ENCODE results near the gene TSSK6. TPM values are rescaled to one million over a fixed set of nuclear protein-coding genes. Genes with fewer than 3 reads are reported as not detected.

Gene TSSK6
- 0.31 to 2.0 TPM (median 1.7 TPM) in 5 replicates for total RNA-seq (2022; extraction: Qiagen RNA extraction; ENCODE audit: low read depth)

DNA sequence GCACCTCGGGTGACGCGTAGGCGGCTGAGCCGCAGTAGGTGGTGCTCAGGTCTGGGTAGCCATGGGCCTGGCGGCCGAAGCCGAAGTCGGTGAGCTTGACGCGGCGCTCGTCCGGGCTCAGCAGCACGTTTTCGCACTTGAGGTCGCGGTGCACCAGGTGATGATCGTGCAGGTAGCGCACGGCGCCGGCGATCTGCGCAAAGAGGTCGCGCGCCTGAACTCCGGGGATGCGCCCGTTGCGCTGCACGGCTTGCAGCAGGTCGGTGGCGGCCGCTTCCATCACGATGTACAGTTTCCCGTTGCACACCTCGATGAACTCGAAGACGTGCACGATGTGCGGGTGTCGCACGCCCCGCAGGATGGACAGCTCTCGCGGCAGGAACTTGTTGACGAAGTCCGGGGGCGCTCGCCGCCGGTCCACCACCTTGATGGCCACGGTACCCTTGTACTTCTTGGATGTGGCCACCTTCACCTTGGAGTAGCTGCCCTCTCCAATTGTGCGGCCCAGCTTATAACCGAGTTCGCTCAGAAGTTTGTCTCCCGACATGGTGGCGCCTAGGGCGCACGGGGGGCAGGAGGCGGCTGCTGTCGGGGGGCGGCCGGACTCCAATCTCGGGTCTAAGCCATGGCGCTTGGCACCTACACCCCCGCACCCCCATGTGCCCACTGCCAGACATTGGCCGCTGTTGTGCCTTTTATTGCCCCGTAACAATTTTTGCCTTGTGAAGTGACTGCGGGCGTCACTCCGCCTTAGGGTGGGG, at the start of gene TSSK6:
TSSK6 (minus strand) TSS at position 668 of the 761 bp plus-strand sequence; CDS start at position 547, 121 bp downstream.

DNA sequence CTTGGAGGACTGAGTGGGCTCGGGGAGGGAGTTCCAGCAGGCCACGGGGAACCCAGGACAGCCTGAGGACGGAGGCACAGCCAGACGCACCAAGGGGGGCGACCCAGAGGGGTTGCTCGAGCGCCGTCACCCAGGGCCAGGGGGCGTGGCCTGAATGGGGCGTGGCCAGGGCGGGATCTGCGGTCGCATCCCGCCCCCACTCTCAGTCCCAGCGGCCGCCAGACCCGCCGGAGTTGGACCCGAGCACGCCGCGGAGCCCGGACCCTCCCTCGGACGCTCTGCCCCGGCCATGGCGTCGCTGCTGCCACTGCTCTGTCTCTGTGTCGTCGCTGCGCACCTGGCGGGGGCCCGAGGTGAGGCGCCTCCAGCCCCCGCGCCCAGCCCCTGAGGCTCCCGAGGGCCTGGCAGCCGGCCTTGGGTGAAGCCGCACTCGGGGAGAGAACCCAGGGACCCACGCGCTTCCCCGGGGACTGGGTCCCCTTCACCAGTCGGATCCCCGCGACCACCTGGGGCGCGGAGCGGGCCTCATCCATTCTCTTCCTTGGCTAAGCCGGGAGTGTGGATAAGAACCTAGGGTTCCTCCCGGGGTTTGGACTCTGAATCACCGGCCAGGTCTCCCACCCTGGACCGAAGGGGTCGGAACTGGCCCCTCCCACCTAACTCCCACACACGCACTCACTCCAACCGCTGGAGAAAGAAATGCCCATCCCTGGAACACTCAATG, 22.9 kb upstream of the TSSK6 start, which contains the start of gene CILP2:
CILP2 (plus strand) TSS at position 205 of the 724 bp plus-strand sequence; CDS start at position 290, 85 bp downstream.

DNA sequence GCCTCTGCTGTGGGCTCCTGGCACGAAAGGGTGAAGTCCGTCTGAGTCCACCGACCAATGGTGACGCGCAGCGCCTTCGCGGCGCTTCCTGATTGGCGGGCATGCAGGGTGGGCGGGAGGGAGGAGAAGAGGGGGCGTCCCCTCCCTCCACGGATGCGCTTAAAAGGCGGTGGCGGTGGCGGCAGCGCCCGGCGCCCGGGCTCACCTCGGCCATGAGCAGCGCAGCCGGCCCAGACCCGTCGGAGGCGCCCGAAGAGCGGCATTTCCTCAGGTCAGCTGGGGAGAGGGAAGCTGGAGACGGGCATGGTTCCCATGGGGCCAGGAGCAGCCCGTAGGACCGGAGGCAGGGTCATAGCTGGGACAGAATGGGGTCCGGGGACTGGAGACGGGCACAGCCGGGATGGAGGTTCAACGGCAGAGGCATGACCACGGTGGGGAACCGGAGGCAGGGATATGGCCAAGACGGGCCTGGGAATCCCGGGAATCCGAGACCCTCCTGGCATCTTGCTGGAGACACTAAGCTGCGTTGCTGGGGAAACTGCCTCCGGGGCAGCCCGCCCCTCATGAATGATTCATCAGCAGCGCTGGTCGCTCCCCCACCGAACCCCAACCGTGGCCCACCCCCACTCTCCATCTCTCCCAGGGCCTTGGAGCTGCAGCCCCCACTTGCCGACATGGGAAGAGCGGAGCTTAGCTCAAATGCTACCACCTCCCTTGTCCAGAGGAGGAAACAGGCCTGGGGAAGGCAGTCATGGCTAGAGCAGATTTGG, 13.6 kb upstream of the TSSK6 start, which contains the start of gene YJEFN3:
YJEFN3 (plus strand) TSS at position 191 of the 770 bp plus-strand sequence; CDS start at position 213, 22 bp downstream.

DNA sequence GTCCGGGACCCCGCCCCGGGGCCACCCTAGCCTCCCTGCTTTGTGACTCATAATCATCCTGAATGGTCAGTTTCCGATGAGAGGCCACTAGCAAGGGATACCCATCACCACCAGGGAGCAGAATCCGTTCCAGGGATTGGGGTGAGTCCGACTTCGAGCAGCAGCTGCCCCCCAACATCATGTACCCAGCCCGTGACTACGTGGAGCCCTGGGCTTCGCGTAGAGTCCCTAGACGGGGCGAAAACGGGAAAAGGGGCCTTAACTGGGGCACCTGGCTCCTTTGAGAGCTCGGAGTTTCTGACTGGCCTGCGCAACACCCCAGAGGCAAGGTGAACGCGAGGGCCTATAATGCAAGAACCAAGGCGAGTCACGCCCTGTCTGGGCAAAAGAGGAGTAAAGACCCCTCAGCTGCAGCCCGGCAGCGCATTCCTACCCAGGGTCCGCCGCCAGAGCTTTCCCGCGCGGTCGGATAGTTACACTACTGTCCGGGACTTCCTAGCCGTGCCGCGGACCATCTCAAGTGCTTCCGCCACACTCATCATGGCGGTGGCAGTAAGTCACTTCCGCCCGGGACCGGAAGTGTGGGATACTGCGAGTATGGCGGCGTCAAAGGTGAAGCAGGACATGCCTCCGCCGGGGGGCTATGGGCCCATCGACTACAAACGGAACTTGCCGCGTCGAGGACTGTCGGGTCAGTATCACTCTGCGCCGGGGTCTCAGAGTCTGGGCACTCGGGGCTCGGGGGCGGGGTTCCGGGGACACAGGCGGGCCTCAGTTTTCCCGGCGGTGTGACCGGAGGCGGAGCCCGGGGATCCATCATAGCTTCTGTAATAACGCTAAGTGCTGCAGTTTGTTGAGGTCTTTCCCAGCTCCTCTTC, 533 bp upstream of the TSSK6 start, which contains the start of gene NDUFA13:
NDUFA13 (plus strand) TSS at position 584 of the 878 bp plus-strand sequence; CDS start at position 598, 14 bp downstream.

Other genes with a start within 250 kb of the TSSK6 start
- 0.33 to 2.2 TPM (median 0.50 TPM) in 5 replicates for gene TM6SF2, start 242.2 kb downstream of the TSSK6 start, total RNA-seq (2022; extraction: Qiagen RNA extraction; ENCODE audit: low read depth)
- gene SUGP1, start 195.0 kb downstream of the TSSK6 start, total RNA-seq (2022; extraction: Qiagen RNA extraction; ENCODE audit: low read depth), result 25.3 to 34.4 TPM (median 26.8 TPM) in 5 replicates
- gene MAU2, start 194.7 kb downstream of the TSSK6 start, total RNA-seq (2022; extraction: Qiagen RNA extraction; ENCODE audit: low read depth), result 7.4 to 16.0 TPM (median 14.3 TPM) in 5 replicates
- gene GATAD2A, start 109.9 kb downstream of the TSSK6 start, total RNA-seq (2022; extraction: Qiagen RNA extraction; ENCODE audit: low read depth), result 31.9 to 50.8 TPM (median 43.6 TPM) in 5 replicates
- gene NDUFA13, start 677 bp upstream of the TSSK6 start, total RNA-seq (2022; extraction: Qiagen RNA extraction; ENCODE audit: low read depth), result 139 to 195 TPM (median 160 TPM) in 5 replicates
- 1.9 to 4.4 TPM (median 3.8 TPM) in 5 replicates for gene YJEFN3, start 13.4 kb upstream of the TSSK6 start, total RNA-seq (2022; extraction: Qiagen RNA extraction; ENCODE audit: low read depth)
- 0.28 to 0.46 TPM (median 0.37 TPM) in 4 of 5 replicates, not detected in the other for gene CILP2, start 22.7 kb upstream of the TSSK6 start, total RNA-seq (2022; extraction: Qiagen RNA extraction; ENCODE audit: low read depth)
- gene PBX4, start 103.1 kb upstream of the TSSK6 start, total RNA-seq (2022; extraction: Qiagen RNA extraction; ENCODE audit: low read depth), result 1.6 to 1.8 TPM (median 1.7 TPM) in 5 replicates
- gene LPAR2, start 112.7 kb upstream of the TSSK6 start, total RNA-seq (2022; extraction: Qiagen RNA extraction; ENCODE audit: low read depth), result 2.0 to 5.4 TPM (median 5.2 TPM) in 5 replicates
- gene GMIP, start 128.1 kb upstream of the TSSK6 start, total RNA-seq (2022; extraction: Qiagen RNA extraction; ENCODE audit: low read depth), result 2.9 to 5.2 TPM (median 4.6 TPM) in 5 replicates
- gene ATP13A1, start 148.1 kb upstream of the TSSK6 start, total RNA-seq (2022; extraction: Qiagen RNA extraction; ENCODE audit: low read depth), result 19.9 to 37.0 TPM (median 34.3 TPM) in 5 replicates
- 3.7 to 5.0 TPM (median 4.3 TPM) in 5 replicates for gene ZNF101, start 153.3 kb upstream of the TSSK6 start, total RNA-seq (2022; extraction: Qiagen RNA extraction; ENCODE audit: low read depth)
- gene ZNF14, start 217.6 kb upstream of the TSSK6 start, total RNA-seq (2022; extraction: Qiagen RNA extraction; ENCODE audit: low read depth), result 1.6 to 2.1 TPM (median 1.9 TPM) in 5 replicates

All from A549 treated with ZK216348 at 1 μM for 4 hours (cell line).